K562 (cell line): ENCODE results near the gene ZNF559.
"Not testable (repeated sequence)": the region's sequence is repeated elsewhere in the genome, so short reads cannot be mapped to it uniquely, and the experiment has no call there.

Source experiments
- E2F3 ChIP-seq: fragments of 250-450 bp; sonication (Bioruptor Pico); IDR thresholded peaks from 2 replicates; pipeline ENCODE4 v1.4.0; 2020; ENCODE audit warnings: mild to moderate bottlenecking
- EZH2 ChIP-seq: IDR thresholded peaks from 2 replicates; pipeline ENCODE4 v1.6.1; 2012; ENCODE audit warnings: low read depth, mild to moderate bottlenecking, inconsistent platforms, low read length, borderline replicate concordance
- GABPA ChIP-seq: fragments of 200-800 bp; sonication (Bioruptor generic); conservative IDR thresholded peaks from 2 replicates; pipeline ENCODE4 v1.6.1; 2016; ENCODE audit warnings: low read depth, missing genetic modification characterization, missing compliant biosample characterization
- GTF2F1 ChIP-seq: IDR thresholded peaks from 2 replicates; pipeline ENCODE4 v1.6.1; 2011; ENCODE audit warnings: low read depth, low read length, improper control_type of control experiment
- MYNN ChIP-seq, 2 experiments: sonication (generic); formaldehyde crosslinking in 1 of 2; IDR thresholded peaks; 2 replicates each; pipeline versions ENCODE4 v1.5.0 to v1.6.1; 2016 to 2020; ENCODE audit warnings: antibody characterized with exemption in 1 of 2, missing genetic modification reagents in 1 of 2
- POLR2A ChIP-seq: fragments of 450-650 bp; conservative IDR thresholded peaks from 2 replicates; pipeline ENCODE4 v1.6.1; 2016
- POLR2AphosphoS5 ChIP-seq: IDR thresholded peaks from 2 replicates; pipeline ENCODE4 v1.6.1; 2011; ENCODE audit warnings: mild to moderate bottlenecking, low read depth, low read length, moderate library complexity; ENCODE audit not compliant: control insufficient read depth, insufficient read depth
- RAD21 ChIP-seq, 2 experiments: fragments of 250-450 bp in 1 of 2; fragments of 450-650 bp in 1 of 2; sonication (Bioruptor Pico) in 1 of 2; formaldehyde crosslinking in 1 of 2; IDR thresholded peaks in 1 of 2; conservative IDR thresholded peaks in 1 of 2; 2 replicates each; pipeline versions ENCODE4 v1.4.0 to v1.8.0; 2020 to 2022; ENCODE audit warnings: mild to moderate bottlenecking in 2 of 2, moderate library complexity in 1 of 2
- XRCC5 ChIP-seq: fragments of 200-400 bp; formaldehyde crosslinking; IDR thresholded peaks from 2 replicates; pipeline ENCODE4 v1.6.1; 2017; ENCODE audit warnings: low read depth, mild to moderate bottlenecking, low read length
- ZNF133 ChIP-seq: fragments of 250-450 bp; sonication (Bioruptor Pico); IDR thresholded peaks from 2 replicates; pipeline ENCODE4 v1.4.0; 2020; ENCODE audit warnings: mild to moderate bottlenecking
- TF ChIP-seq, protein P1 (sequence below): fragments of 250-450 bp; sonication (Bioruptor Pico); IDR thresholded peaks from 2 replicates; pipeline ENCODE4 v1.5.0; 2022; ENCODE audit warnings: mild to moderate bottlenecking
- TF ChIP-seq, protein P2 (sequence below): sonication (generic); formaldehyde crosslinking; IDR thresholded peaks from 2 replicates; pipeline ENCODE4 v1.5.0; 2020; ENCODE audit warnings: missing genetic modification reagents
- TF ChIP-seq, protein P3 (sequence below): fragments of 450-650 bp; IDR thresholded peaks from 2 replicates; pipeline ENCODE4 v1.6.1; 2016; ENCODE audit warnings: missing biosample characterization, missing genetic modification characterization

DNA sequence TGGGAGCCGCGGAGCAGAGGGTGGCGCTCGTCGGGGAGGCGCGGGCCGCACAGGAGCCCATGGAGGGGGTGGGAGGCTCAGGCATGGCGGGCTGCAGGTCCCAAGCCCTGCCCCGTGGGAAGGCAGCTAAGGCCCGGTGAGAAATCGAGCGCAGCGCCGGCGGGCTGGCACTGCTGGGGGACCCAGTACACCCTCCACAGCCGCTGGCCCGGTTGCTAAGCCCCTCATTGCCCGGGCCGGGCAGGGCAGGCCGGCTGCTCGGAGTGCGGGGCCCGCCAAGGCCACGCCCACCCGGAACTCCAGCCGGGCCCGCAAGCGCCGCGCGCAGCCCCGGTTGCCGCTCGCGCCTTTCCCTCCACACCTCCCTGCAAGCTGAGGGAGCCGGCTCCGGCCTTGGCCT lies 40.5 kb upstream of the ZNF559 start:
- TF ChIP-seq, protein P1, sequence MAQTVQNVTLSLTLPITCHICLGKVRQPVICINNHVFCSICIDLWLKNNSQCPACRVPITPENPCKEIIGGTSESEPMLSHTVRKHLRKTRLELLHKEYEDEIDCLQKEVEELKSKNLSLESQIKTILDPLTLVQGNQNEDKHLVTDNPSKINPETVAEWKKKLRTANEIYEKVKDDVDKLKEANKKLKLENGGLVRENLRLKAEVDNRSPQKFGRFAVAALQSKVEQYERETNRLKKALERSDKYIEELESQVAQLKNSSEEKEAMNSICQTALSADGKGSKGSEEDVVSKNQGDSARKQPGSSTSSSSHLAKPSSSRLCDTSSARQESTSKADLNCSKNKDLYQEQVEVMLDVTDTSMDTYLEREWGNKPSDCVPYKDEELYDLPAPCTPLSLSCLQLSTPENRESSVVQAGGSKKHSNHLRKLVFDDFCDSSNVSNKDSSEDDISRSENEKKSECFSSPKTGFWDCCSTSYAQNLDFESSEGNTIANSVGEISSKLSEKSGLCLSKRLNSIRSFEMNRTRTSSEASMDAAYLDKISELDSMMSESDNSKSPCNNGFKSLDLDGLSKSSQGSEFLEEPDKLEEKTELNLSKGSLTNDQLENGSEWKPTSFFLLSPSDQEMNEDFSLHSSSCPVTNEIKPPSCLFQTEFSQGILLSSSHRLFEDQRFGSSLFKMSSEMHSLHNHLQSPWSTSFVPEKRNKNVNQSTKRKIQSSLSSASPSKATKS (CRISPR knock-in tag) = not testable (repeated sequence)
- TF ChIP-seq POLR2AphosphoS5; RAD21 (CRISPR knock-in tag; conservative IDR thresholded peaks at IDR 0.05 in 1 of 2, IDR thresholded peaks at IDR 0.05 in 1 of 2); E2F3; POLR2A; ZNF133 (CRISPR knock-in tag); GTF2F1; XRCC5; EZH2; MYNN (IDR thresholded peaks at IDR 0.05); MYNN (CRISPR knock-in tag; IDR thresholded peaks at IDR 0.05); GABPA (tag): not testable (repeated sequence)
- TF ChIP-seq, protein P2, sequence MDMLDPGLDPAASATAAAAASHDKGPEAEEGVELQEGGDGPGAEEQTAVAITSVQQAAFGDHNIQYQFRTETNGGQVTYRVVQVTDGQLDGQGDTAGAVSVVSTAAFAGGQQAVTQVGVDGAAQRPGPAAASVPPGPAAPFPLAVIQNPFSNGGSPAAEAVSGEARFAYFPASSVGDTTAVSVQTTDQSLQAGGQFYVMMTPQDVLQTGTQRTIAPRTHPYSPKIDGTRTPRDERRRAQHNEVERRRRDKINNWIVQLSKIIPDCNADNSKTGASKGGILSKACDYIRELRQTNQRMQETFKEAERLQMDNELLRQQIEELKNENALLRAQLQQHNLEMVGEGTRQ (CRISPR knock-in tag) = not testable (repeated sequence)
- TF ChIP-seq, protein P3, sequence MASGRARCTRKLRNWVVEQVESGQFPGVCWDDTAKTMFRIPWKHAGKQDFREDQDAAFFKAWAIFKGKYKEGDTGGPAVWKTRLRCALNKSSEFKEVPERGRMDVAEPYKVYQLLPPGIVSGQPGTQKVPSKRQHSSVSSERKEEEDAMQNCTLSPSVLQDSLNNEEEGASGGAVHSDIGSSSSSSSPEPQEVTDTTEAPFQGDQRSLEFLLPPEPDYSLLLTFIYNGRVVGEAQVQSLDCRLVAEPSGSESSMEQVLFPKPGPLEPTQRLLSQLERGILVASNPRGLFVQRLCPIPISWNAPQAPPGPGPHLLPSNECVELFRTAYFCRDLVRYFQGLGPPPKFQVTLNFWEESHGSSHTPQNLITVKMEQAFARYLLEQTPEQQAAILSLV (tag) = not testable (repeated sequence)
